SK-N-SH (cell line): ENCODE results near the gene TACC2. TPM values are rescaled to one million over a fixed set of nuclear protein-coding genes. Genes with fewer than 3 reads are reported as not detected.

Experiments
- CTCF ChIA-PET: fragments of 300-600, 350-600 bp; formaldehyde crosslinking; extraction: SDS; loops from one replicate; lab custom pipeline; 2021; lab: Yijun Ruan, JAX
- POLR2A ChIA-PET: fragments of 350-600 bp; sonication (Branson Sonifier 250); formaldehyde crosslinking; extraction: SDS; loops from one replicate; lab custom pipeline; 2020; ENCODE audit warnings: antibody characterized with exemption, inconsistent platforms; lab: Yijun Ruan, JAX
- DNase-seq: peaks from one replicate; pipeline ENCODE4 v3.0.0; 2012
- H2AFZ ChIP-seq: fragments of 200-600 bp; sonication (generic); 2 replicates; pipeline ENCODE4 v1.8.1; 2016; ENCODE audit warnings: antibody characterized with exemption, mild to moderate bottlenecking, low read depth
- H3F3A ChIP-seq: fragments of 200-600 bp; sonication (generic); replicated peaks from 2 replicates; pipeline ENCODE3; 2016; ENCODE audit warnings: antibody characterized with exemption, mild to moderate bottlenecking; ENCODE audit not compliant: insufficient read depth
- H3K27ac ChIP-seq, 2 experiments: fragments of 200-500 bp in 1 of 2; fragments of 200-600 bp in 1 of 2; sonication (Bioruptor generic) in 1 of 2; sonication (generic), shearing (Covaris generic) in 1 of 2; 2 replicates each; pipeline versions ENCODE4 v1.5.1 to v1.6.1; 2014 to 2016; ENCODE audit warnings: low read depth in 2 of 2, inconsistent platforms in 1 of 2, low read length in 1 of 2, mild to moderate bottlenecking in 1 of 2, mixed read lengths in 1 of 2
- H3K27me3 ChIP-seq: fragments of 200-600 bp; sonication (generic), shearing (Covaris generic); 2 replicates; pipeline ENCODE4 v1.6.1; 2016; ENCODE audit warnings: mixed run types; ENCODE audit not compliant: insufficient read depth
- H3K36me3 ChIP-seq, 2 experiments: fragments of 200-500 bp in 1 of 2; fragments of 200-600 bp in 1 of 2; sonication (Bioruptor generic) in 1 of 2; sonication (generic) in 1 of 2; replicated peaks in 1 of 2; 2 replicates each; pipeline versions ENCODE3 to v1.5.1; 2014 to 2016; ENCODE audit warnings: low read length in 1 of 2, mild to moderate bottlenecking in 1 of 2; ENCODE audit not compliant: insufficient read depth in 2 of 2, control insufficient read depth in 1 of 2
- H3K4me1 ChIP-seq, 2 experiments: fragments of 200-500 bp in 1 of 2; fragments of 200-600 bp in 1 of 2; sonication (Bioruptor generic) in 1 of 2; sonication (generic), shearing (Covaris generic) in 1 of 2; 2 replicates each; pipeline versions ENCODE4 v1.5.1 to v1.6.1; 2014 to 2016; ENCODE audit warnings: low read depth in 1 of 2, low read length in 1 of 2, mixed run types in 1 of 2; ENCODE audit not compliant: insufficient read depth in 2 of 2, control insufficient read depth in 1 of 2
- H3K4me2 ChIP-seq: fragments of 200-600 bp; sonication (generic), shearing (Covaris generic); 2 replicates; pipeline ENCODE4 v1.6.1; 2017; ENCODE audit warnings: mixed run types
- H3K4me3 ChIP-seq, 2 experiments: fragments of 200-500 bp in 1 of 2; fragments of 200-600 bp in 1 of 2; sonication (Bioruptor generic) in 1 of 2; sonication (generic), shearing (Covaris generic) in 1 of 2; 2 replicates each; pipeline versions ENCODE4 v1.5.1 to v1.8.1; 2014 to 2016; ENCODE audit warnings: low read depth in 2 of 2, inconsistent platforms in 1 of 2, low read length in 1 of 2, mild to moderate bottlenecking in 1 of 2, mixed read lengths in 1 of 2, moderate library complexity in 1 of 2
- H3K79me2 ChIP-seq: fragments of 200-600 bp; sonication (generic); 2 replicates; pipeline ENCODE4 v1.8.1; 2017; ENCODE audit warnings: mild to moderate bottlenecking; ENCODE audit not compliant: insufficient read depth
- H3K9ac ChIP-seq: fragments of 200-600 bp; sonication (generic); 2 replicates; pipeline ENCODE4 v1.6.1; 2017; ENCODE audit warnings: mixed run types
- H3K9me2 ChIP-seq: fragments of 200-600 bp; sonication (generic); 2 replicates; pipeline ENCODE4 v1.6.1; 2017; ENCODE audit warnings: mixed run types
- H3K9me3 ChIP-seq: fragments of 200-600 bp; sonication (generic); 2 replicates; pipeline ENCODE4 v1.6.1; 2017; ENCODE audit warnings: mixed run types, mild to moderate bottlenecking, moderate library complexity
- H4K20me1 ChIP-seq: fragments of 200-600 bp; sonication (generic); 2 replicates; pipeline ENCODE4 v1.6.1; 2017; ENCODE audit warnings: mild to moderate bottlenecking, mixed run types; ENCODE audit not compliant: insufficient read depth
- CHD2 ChIP-seq: fragments of 150-350 bp; IDR thresholded peaks from 2 replicates; pipeline ENCODE4 v1.6.1; 2018; ENCODE audit warnings: low read length; ENCODE audit not compliant: partially characterized antibody
- ELF1 ChIP-seq: IDR thresholded peaks from 2 replicates; pipeline ENCODE4 v1.4.0; 2012
- EP300 ChIP-seq, 2 experiments: IDR thresholded peaks; 2 replicates each; pipeline versions ENCODE4 v1.4.0 to v1.6.1; 2012; ENCODE audit warnings: borderline replicate concordance in 1 of 2, low read depth in 1 of 2, low read length in 1 of 2
- FOSL2 ChIP-seq: IDR thresholded peaks from 2 replicates; pipeline ENCODE4 v1.4.0; 2012; ENCODE audit warnings: low read depth, mild to moderate bottlenecking, moderate library complexity, borderline replicate concordance
- FOXM1 ChIP-seq: IDR thresholded peaks from 2 replicates; pipeline ENCODE4 v1.4.0; 2012; ENCODE audit warnings: low read depth, mild to moderate bottlenecking
- GABPA ChIP-seq: IDR thresholded peaks from 2 replicates; pipeline ENCODE4 v1.4.0; 2012; ENCODE audit warnings: low read depth, mild to moderate bottlenecking
- GATA2 ChIP-seq: sonication (generic); formaldehyde crosslinking; IDR thresholded peaks from 2 replicates; pipeline ENCODE4 v1.5.0; 2020; ENCODE audit warnings: mild to moderate bottlenecking, missing genetic modification reagents
- MXI1 ChIP-seq: IDR thresholded peaks from 2 replicates; pipeline ENCODE4 v1.6.1; 2012; ENCODE audit warnings: mild to moderate bottlenecking, low read depth, low read length, improper control_type of control experiment
- NFIC ChIP-seq: IDR thresholded peaks from 2 replicates; pipeline ENCODE4 v1.4.0; 2012; ENCODE audit warnings: borderline replicate concordance
- RAD21 ChIP-seq: IDR thresholded peaks from 2 replicates; pipeline ENCODE4 v1.6.1; 2012; ENCODE audit warnings: mild to moderate bottlenecking, low read length
- RCOR1 ChIP-seq: fragments of 150-350 bp; IDR thresholded peaks from 2 replicates; pipeline ENCODE4 v1.6.1; 2017; ENCODE audit warnings: antibody characterized with exemption, low read length
- RFX5 ChIP-seq: IDR thresholded peaks from 2 replicates; pipeline ENCODE4 v1.6.1; 2012; ENCODE audit warnings: mild to moderate bottlenecking, improper control_type of control experiment, low read length
- RXRA ChIP-seq: IDR thresholded peaks from 2 replicates; pipeline ENCODE4 v1.4.0; 2012; ENCODE audit warnings: low read depth, mild to moderate bottlenecking, borderline replicate concordance
- SIN3A ChIP-seq: IDR thresholded peaks from 2 replicates; pipeline ENCODE4 v1.6.1; 2012; ENCODE audit warnings: low read depth, mild to moderate bottlenecking, low read length, moderate library complexity, borderline replicate concordance
- TCF12 ChIP-seq: IDR thresholded peaks from 2 replicates; pipeline ENCODE4 v1.4.0; 2012
- WGBS: methylation state at CpG from one replicate; pipeline ENCODE4 v1.1.6; 2017; ENCODE audit warnings: low lambda C conversion rate; 5-methylcytosine and 5-hydroxymethylcytosine counted together
- polyA plus RNA-seq, 3 experiments: library from polyadenylated mRNA; depleted of rRNA; stranded (reverse); fragments of >200 nt; gene quantifications; 2 replicates each; pipeline ENCODE4 v1.2.3, GENCODE V29; 2012
- TF ChIP-seq, protein P1 (sequence below): IDR thresholded peaks from 2 replicates; pipeline ENCODE4 v1.6.1; 2012; ENCODE audit warnings: mild to moderate bottlenecking, low read depth, low read length, moderate library complexity
- TF ChIP-seq, protein P2 (sequence below): fragments of 150-350 bp; IDR thresholded peaks from 2 replicates; pipeline ENCODE4 v1.6.1; 2016; ENCODE audit warnings: mild to moderate bottlenecking, low read depth, low read length

Gene TACC2
- polyA plus RNA-seq, 1 of the 3 experiments (the other 2 are of a cell fraction): 8.8 TPM

DNA sequence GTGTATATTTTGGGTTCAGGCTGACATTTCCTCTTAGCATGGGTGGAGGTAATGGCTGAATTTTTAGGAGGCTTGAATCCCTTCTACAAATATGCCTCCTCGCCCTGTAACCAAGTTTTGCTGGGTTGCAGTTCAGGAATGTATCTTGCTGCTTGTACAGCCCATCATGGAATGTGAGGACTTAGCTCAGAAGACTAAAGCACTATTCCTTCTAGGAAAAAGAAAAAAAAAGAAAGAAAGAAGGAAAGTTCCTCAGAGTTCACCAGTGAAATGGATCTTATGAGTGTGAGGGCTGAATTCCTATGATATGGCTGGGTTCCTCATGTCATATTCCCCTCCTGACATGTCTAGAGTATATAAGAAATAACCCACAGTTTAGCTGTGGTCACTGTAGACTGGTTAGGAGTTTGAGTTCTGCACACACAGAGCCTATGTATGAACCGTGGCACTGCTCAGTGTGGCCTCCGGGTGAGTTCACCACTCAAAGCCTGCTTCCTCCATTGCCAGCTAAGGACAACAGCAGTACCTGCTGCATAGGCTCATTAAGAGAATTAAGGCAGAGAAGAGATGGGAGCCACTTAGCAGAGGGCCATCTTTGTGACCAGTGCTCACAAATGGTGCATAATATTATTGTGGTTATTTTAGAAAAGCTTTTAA, 114.0 kb downstream of the TACC2 start:
- H3K9me2 ChIP-seq: no peaks in the 10 kb centered on the region
- POLR2A ChIA-PET: no interaction called here
- H3K27ac ChIP-seq: no peak overlapping the region
- CTCF ChIA-PET: interaction anchor here (1.4 to 1.5 kb wide), 2 partner anchors 10 to 72 kb away, joined by 3 to 9 read pairs; no protein-coding TSS in a partner anchor
- H3K4me1 ChIP-seq: peaks cover 0 to 10% of the 10 kb centered on the region in 2 experiments; a peak in 1 of 4 replicates
- H3K36me3 ChIP-seq: no peaks in the 10 kb centered on the region
- no peak for DNase-seq
- H2AFZ ChIP-seq: no peak overlapping the region
- no peaks in the 10 kb centered on the region for H4K20me1 ChIP-seq
- no peak overlapping the region for H3K4me3 ChIP-seq
- H3K79me2 ChIP-seq: no peaks in the 10 kb centered on the region
- no peak overlapping the region for H3K9ac ChIP-seq
- H3K9me3 ChIP-seq: no peaks in the 10 kb centered on the region
- no peak overlapping the region for H3K4me2 ChIP-seq
- no peaks in the 10 kb centered on the region for H3F3A ChIP-seq
- 88% methylated on average over 3 of the region's 3 CpGs for WGBS
- no peak for TF ChIP-seq CHD2
- no peak for TF ChIP-seq SIN3A
- TF ChIP-seq EP300 (IDR thresholded peaks at IDR 0.05; ENCODE audit: borderline replicate concordance in 1 of 2, low read depth in 1 of 2, low read length in 1 of 2): no peak
- no peak for TF ChIP-seq GABPA
- no peak for TF ChIP-seq TCF12
- TF ChIP-seq GATA2: no peak
- no peak for TF ChIP-seq MXI1
- no peak for TF ChIP-seq FOSL2
- TF ChIP-seq FOXM1: no peak
- no peak for TF ChIP-seq RCOR1
- TF ChIP-seq, protein P1, sequence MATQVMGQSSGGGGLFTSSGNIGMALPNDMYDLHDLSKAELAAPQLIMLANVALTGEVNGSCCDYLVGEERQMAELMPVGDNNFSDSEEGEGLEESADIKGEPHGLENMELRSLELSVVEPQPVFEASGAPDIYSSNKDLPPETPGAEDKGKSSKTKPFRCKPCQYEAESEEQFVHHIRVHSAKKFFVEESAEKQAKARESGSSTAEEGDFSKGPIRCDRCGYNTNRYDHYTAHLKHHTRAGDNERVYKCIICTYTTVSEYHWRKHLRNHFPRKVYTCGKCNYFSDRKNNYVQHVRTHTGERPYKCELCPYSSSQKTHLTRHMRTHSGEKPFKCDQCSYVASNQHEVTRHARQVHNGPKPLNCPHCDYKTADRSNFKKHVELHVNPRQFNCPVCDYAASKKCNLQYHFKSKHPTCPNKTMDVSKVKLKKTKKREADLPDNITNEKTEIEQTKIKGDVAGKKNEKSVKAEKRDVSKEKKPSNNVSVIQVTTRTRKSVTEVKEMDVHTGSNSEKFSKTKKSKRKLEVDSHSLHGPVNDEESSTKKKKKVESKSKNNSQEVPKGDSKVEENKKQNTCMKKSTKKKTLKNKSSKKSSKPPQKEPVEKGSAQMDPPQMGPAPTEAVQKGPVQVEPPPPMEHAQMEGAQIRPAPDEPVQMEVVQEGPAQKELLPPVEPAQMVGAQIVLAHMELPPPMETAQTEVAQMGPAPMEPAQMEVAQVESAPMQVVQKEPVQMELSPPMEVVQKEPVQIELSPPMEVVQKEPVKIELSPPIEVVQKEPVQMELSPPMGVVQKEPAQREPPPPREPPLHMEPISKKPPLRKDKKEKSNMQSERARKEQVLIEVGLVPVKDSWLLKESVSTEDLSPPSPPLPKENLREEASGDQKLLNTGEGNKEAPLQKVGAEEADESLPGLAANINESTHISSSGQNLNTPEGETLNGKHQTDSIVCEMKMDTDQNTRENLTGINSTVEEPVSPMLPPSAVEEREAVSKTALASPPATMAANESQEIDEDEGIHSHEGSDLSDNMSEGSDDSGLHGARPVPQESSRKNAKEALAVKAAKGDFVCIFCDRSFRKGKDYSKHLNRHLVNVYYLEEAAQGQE: no peak
- no peak for TF ChIP-seq ELF1
- H3K27me3 ChIP-seq: no peaks in the 10 kb centered on the region; the same call in 1 of the 2 replicates

DNA sequence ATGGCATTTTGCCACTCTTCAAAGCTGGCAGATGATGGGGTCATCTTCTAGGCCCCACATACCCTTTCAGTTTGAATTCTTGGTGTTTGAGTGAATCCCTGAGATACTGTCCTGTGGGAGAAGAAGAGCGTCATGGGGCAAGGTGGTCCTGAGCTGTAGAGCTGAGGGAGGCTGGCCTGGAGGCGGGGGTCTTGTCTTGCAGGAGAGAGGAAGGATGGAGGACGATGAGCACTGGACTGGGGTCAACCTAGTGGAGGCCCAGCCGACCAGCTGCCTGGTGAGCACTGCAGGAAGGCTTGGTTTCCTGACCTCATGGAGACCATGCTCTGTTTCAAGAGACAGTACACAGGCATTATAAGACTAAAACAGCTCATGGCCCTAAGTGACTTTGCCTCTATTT, 114.6 kb downstream of the TACC2 start:
- ChIA-PET CTCF (interaction anchor here (1.1 to 1.5 kb wide), 3 partner anchors 9 to 203 kb away, joined by 3 to 9 read pairs (median 3); no protein-coding TSS in a partner anchor), POLR2A (no interaction called here)
- no peak overlapping the region for H3K27ac ChIP-seq
- peaks cover 0 to 10% of the 10 kb centered on the region in 2 experiments; a peak in 1 of 4 replicates for H3K4me1 ChIP-seq
- H3K9ac ChIP-seq: no peak overlapping the region
- H3K9me2 ChIP-seq: no peaks in the 10 kb centered on the region
- DNase-seq: no peak
- TF ChIP-seq RFX5 (no peak), GATA2 (no peak), GABPA (no peak), NFIC (no peak), SIN3A (no peak), RAD21 (no peak), RCOR1 (no peak), MXI1 (no peak), RXRA (no peak), FOXM1 (no peak), CHD2 (no peak)
- TF ChIP-seq, protein P1: no peak
- TF ChIP-seq, protein P2, sequence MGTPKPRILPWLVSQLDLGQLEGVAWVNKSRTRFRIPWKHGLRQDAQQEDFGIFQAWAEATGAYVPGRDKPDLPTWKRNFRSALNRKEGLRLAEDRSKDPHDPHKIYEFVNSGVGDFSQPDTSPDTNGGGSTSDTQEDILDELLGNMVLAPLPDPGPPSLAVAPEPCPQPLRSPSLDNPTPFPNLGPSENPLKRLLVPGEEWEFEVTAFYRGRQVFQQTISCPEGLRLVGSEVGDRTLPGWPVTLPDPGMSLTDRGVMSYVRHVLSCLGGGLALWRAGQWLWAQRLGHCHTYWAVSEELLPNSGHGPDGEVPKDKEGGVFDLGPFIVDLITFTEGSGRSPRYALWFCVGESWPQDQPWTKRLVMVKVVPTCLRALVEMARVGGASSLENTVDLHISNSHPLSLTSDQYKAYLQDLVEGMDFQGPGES: no peak
- no peaks in the 10 kb centered on the region for H3K36me3 ChIP-seq
- no peaks in the 10 kb centered on the region; the same call in 1 of the 2 replicates for H3K27me3 ChIP-seq
- H4K20me1 ChIP-seq: no peaks in the 10 kb centered on the region
- H2AFZ ChIP-seq: no peak overlapping the region
- no peak overlapping the region for H3K4me2 ChIP-seq
- no peak overlapping the region for H3K4me3 ChIP-seq
- 74% methylated on average over 4 of the region's 4 CpGs for WGBS
- no peaks in the 10 kb centered on the region for H3K9me3 ChIP-seq
- no peaks in the 10 kb centered on the region for H3K79me2 ChIP-seq
- H3F3A ChIP-seq: no peaks in the 10 kb centered on the region
